Tibial nerve (tissue), 4 donors: ENCODE data around the gene HAO2. TPM values are rescaled to one million over a fixed set of nuclear protein-coding genes. Genes with fewer than 3 reads are reported as not detected.

Experiments
- DNase-seq, 2 donors: peaks; one replicate each; pipeline ENCODE4 v3.0.0-alpha.2; 2019; ENCODE audit warnings: low spot score in 2 of 2
- H3K27ac ChIP-seq, 4 donors: fragments of 200-600 bp; sonication (generic) in 3 of 4; one replicate each; pipeline ENCODE4 v1.5.1; 2017 to 2019; ENCODE audit warnings: mild to moderate bottlenecking in 1 of 4
- H3K27me3 ChIP-seq, 2 donors: fragments of 200-600 bp; sonication (generic) in 1 of 2; one replicate each; pipeline versions ENCODE4 v1.5.1 to v1.6.0; 2017 to 2019
- H3K36me3 ChIP-seq, 3 donors: fragments of 200-600 bp; sonication (generic); one replicate each; pipeline ENCODE4 v1.5.1; 2018 to 2019
- H3K4me1 ChIP-seq, 4 donors: fragments of 200-600 bp; sonication (generic) in 3 of 4; one replicate each; pipeline ENCODE4 v1.5.1; 2017 to 2019
- H3K4me3 ChIP-seq, 4 donors: fragments of 200-600 bp; sonication (generic) in 3 of 4; one replicate each; pipeline ENCODE4 v1.5.1; 2017 to 2019; ENCODE audit warnings: mild to moderate bottlenecking in 1 of 4, moderate library complexity in 1 of 4
- H3K9me3 ChIP-seq, 4 donors: fragments of 200-600 bp; sonication (generic) in 3 of 4; one replicate each; pipeline ENCODE4 v1.5.1; 2017 to 2019
- EP300 ChIP-seq, 2 donors: sonication (generic); formaldehyde crosslinking; IDR thresholded peaks; one replicate each; pipeline ENCODE4 v1.6.1; 2017; ENCODE audit warnings: antibody characterized with exemption in 2 of 2, mild to moderate bottlenecking in 1 of 2
- POLR2A ChIP-seq, 2 donors: fragments of 450-650 bp; IDR thresholded peaks; one replicate each; pipeline ENCODE4 v1.6.1; 2017; ENCODE audit warnings: antibody characterized with exemption in 2 of 2, mild to moderate bottlenecking in 2 of 2, moderate library complexity in 2 of 2
- WGBS, 2 donors: methylation state at CpG; one replicate each; pipeline ENCODE4 v1.1.5; 2018; 5-methylcytosine and 5-hydroxymethylcytosine counted together
- total RNA-seq, 4 donors: library from RNA; depleted of rRNA; stranded (reverse); fragments of >200 nt; gene quantifications; one replicate each; pipeline ENCODE4 v1.1.0, GENCODE V29; 2016
- TF ChIP-seq, protein P1 (sequence below), 5 experiments: fragments of 200-600 bp in 3 of 5; fragments of 450-650 bp in 2 of 5; sonication (generic) in 3 of 5; IDR thresholded peaks; one replicate each; pipeline ENCODE4 v1.5.1; 2016 to 2019; ENCODE audit warnings: antibody characterized with exemption in 5 of 5, mild to moderate bottlenecking in 3 of 5, moderate library complexity in 2 of 5

The HAO2 gene
- total RNA-seq, 4 donors from 2014 or later, result not detected

DNA sequence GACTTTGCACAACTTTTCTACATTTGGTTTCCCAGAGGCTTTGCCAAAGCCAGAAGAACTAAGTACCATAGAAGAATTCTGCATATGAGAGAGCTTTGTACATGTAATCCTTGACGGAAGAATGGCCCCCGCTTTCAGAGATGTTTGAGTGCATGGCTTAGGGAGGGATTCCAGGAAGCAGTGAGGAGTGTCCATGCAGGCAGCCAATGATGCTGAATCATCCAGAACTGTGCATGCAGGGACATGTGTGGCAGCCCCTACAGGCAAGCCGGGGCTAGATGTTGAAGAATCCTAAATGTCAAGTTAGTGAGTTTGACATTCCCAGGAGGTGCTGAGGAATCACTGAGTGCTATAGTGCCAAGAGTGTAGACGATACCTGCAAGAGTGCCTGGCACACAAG lies 9.9 kb upstream of the HAO2 start:
- Histone ChIP-seq H3K4me3 (no peak overlapping the region), H3K27ac (no peak overlapping the region), H3K9me3 (no peaks in the 10 kb centered on the region), H3K4me1 (no peaks in the 10 kb centered on the region), H3K27me3 (no peaks in the 10 kb centered on the region), H3K36me3 (no peaks in the 10 kb centered on the region)
- no peak for DNase-seq
- TF ChIP-seq EP300 (IDR thresholded peaks at IDR 0.05) (no peak), POLR2A (IDR thresholded peaks at IDR 0.05) (no peak)
- TF ChIP-seq, protein P1, sequence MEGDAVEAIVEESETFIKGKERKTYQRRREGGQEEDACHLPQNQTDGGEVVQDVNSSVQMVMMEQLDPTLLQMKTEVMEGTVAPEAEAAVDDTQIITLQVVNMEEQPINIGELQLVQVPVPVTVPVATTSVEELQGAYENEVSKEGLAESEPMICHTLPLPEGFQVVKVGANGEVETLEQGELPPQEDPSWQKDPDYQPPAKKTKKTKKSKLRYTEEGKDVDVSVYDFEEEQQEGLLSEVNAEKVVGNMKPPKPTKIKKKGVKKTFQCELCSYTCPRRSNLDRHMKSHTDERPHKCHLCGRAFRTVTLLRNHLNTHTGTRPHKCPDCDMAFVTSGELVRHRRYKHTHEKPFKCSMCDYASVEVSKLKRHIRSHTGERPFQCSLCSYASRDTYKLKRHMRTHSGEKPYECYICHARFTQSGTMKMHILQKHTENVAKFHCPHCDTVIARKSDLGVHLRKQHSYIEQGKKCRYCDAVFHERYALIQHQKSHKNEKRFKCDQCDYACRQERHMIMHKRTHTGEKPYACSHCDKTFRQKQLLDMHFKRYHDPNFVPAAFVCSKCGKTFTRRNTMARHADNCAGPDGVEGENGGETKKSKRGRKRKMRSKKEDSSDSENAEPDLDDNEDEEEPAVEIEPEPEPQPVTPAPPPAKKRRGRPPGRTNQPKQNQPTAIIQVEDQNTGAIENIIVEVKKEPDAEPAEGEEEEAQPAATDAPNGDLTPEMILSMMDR (IDR thresholded peaks at IDR 0.05), result no peak
- WGBS, 2 donors, result 77 to 84% methylated on average over 4 of the region's 4 CpGs

DNA sequence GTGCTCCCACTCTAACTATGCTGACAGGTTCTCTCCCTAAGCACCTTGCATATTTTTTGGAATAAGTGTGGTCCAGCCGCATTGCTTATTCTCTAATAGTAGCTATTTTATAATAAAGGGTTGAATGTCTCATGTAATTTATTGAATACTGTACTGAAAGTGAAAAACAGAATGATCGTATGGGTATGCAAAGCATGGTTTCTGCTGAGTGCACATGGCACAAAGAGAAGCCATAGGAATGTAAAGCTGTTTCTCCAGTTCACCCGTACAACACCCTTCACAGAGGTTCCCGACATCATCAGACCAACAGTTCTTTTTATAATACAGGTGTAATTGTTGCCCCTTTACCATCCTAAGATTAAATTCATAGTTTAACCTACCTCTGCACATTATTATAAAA lies 8.9 kb upstream of the HAO2 start:
- DNase-seq, result no peak
- no peaks in the 10 kb centered on the region for H3K9me3 ChIP-seq
- no peak overlapping the region for H3K27ac ChIP-seq
- no peaks in the 10 kb centered on the region for H3K27me3 ChIP-seq
- H3K36me3 ChIP-seq, result no peaks in the 10 kb centered on the region
- WGBS, 2 donors, result 94 to 95% methylated on average over 4 of the region's 4 CpGs
- no peak overlapping the region for H3K4me3 ChIP-seq
- TF ChIP-seq, protein P1 (IDR thresholded peaks at IDR 0.05), result no peak
- no peak for TF ChIP-seq POLR2A (IDR thresholded peaks at IDR 0.05)
- no peak for TF ChIP-seq EP300 (IDR thresholded peaks at IDR 0.05)
- H3K4me1 ChIP-seq, result no peaks in the 10 kb centered on the region

DNA sequence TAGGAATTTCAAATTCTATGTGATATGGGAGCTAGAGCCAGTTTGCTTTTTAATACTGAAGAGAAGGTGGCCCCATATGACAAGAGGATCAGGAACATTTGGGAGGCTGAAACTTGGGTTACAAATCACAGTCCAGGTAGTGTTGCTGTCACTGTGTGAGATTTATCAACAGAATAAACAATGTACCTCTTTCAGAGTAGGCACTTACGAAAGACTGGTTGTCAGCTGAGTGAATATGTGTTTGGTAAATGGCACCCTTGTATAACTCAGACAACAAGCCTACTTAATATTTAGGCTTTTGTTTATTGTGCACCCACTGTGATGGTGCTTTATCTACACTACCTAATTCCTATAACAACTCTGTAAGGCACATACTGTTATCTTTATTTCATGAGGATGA lies 7.4 kb upstream of the HAO2 start:
- WGBS, 2 donors, result 41 to 57% methylated on average over 1 of the region's 1 CpG
- Histone ChIP-seq H3K27ac (no peak overlapping the region), H3K4me3 (no peak overlapping the region), H3K4me1 (no peaks in the 10 kb centered on the region), H3K9me3 (no peaks in the 10 kb centered on the region), H3K27me3 (no peaks in the 10 kb centered on the region), H3K36me3 (no peaks in the 10 kb centered on the region)
- no peak for DNase-seq
- TF ChIP-seq EP300 (IDR thresholded peaks at IDR 0.05), result no peak
- TF ChIP-seq POLR2A (IDR thresholded peaks at IDR 0.05), result no peak
- TF ChIP-seq, protein P1 (IDR thresholded peaks at IDR 0.05), result no peak

DNA sequence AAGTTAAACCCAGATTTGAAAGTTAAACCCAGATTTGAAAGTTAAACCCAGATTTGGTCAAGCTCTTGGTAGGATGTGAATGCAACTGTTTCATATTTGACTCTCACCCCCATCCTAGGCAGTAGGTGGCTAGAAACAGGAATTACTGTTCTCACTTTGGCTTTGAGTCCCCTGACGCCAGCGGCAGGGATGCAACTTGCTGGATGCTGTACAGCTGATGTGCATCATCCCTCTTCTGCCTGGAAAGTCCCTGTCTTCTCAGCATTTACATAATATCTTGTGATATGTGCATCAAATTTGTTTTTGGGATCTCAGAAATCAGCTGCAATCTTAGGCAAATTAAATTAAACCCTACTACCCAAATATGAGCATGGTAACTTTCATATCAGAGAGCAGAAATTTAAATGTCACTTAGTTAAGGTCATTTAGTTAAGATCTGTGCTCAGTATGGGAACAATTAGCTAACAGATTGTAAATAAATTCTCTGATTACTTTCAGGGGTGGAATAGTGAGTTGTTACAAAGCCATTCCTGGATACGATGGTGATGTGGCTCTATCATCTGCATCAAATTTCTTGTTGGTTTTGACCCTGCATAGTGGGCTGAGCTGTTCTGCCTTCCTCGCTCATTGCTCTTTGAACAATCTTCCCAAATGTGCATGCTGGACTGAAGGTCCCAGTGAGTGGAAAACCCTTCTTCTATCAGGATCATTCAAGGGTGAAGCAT lies 6.8 kb upstream of the HAO2 start:
- Histone ChIP-seq H3K36me3 (no peaks in the 10 kb centered on the region), H3K4me3 (no peak overlapping the region), H3K9me3 (no peaks in the 10 kb centered on the region), H3K4me1 (no peaks in the 10 kb centered on the region), H3K27me3 (no peaks in the 10 kb centered on the region), H3K27ac (no peak overlapping the region)
- 59 to 69% methylated on average over 4 of the region's 4 CpGs for WGBS, 2 donors
- TF ChIP-seq, protein P1 (IDR thresholded peaks at IDR 0.05), result no peak
- no peak for TF ChIP-seq EP300 (IDR thresholded peaks at IDR 0.05)
- TF ChIP-seq POLR2A (IDR thresholded peaks at IDR 0.05), result no peak
- DNase-seq, result no peak

DNA sequence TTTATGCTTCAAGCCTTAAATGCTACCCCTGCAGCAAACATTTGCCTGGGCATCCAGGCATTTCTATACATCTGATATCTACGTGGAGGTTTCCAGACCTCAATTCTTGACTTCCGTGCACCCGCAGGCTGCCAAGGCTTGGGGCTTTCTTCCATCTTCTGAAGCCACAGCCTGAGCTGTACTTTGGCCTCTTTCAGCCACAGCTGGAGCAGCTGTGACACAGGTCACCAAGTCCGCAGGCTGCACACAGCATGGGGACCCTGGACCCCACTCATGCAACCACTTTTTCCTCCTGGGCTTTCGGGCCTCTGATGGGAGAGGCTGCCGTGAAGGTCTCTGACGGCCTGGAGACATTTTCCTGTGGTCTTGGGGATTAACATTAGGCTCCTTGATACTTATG lies 5.4 kb upstream of the HAO2 start:
- TF ChIP-seq POLR2A (IDR thresholded peaks at IDR 0.05), result no peak
- TF ChIP-seq, protein P1 (IDR thresholded peaks at IDR 0.05), result no peak
- no peak for TF ChIP-seq EP300 (IDR thresholded peaks at IDR 0.05)
- 83 to 84% methylated on average over 7 of the region's 7 CpGs for WGBS, 2 donors

More for the DNA sequence above, 5.4 kb upstream of the HAO2 start:
- H3K4me3 ChIP-seq, result no peak overlapping the region
- no peaks in the 10 kb centered on the region for H3K27me3 ChIP-seq
- no peak for DNase-seq
- H3K4me1 ChIP-seq, result no peaks in the 10 kb centered on the region
- H3K36me3 ChIP-seq, result no peaks in the 10 kb centered on the region
- no peak overlapping the region for H3K27ac ChIP-seq
- H3K9me3 ChIP-seq, result no peaks in the 10 kb centered on the region
